ENCODE results near the gene TBX1. TPM values are rescaled to one million over a fixed set of nuclear protein-coding genes. Genes with fewer than 3 reads are reported as not detected.

The TBX1 gene
- polyA plus RNA-seq (0.10 TPM in 1 of 3 replicates, not detected in the others), polyA minus RNA-seq (not detected in 3 replicates)
- 0.17 TPM for polyA plus RNA-seq (2011; ENCODE audit: low read depth)
- not detected in 2 replicates for polyA plus RNA-seq (2011; cell fraction: cytosol; rRNA removed)
- 0.19 TPM in 1 of 2 replicates, not detected in the other for polyA plus RNA-seq (2011; cell fraction: nucleus; rRNA removed)
- polyA plus RNA-seq (2012; ENCODE audit: low replicate concordance), result 0.18 and 0.30 TPM in 2 replicates
- polyA minus RNA-seq (2011; cell fraction: cytosol; rRNA and poly(A)+ RNA removed), result not detected
- polyA minus RNA-seq (2011; cell fraction: nucleus; rRNA and poly(A)+ RNA removed), result not detected in 2 replicates

GRCh38 chr22:19760058-19760950, at the start of gene TBX1:
Gene TBX1 (plus strand): TSS chr22:19760778. CDS start chr22:19760844, 66 bp downstream.
- Histone ChIP-seq H4K20me1 (ENCODE audit: control insufficient read depth, extremely low read depth, insufficient read depth, low read length) (no peaks in the 10 kb centered on the region), H3K9me1 (ENCODE audit: control insufficient read depth, extremely low read depth, insufficient read depth, low read length) (no peaks in the 10 kb centered on the region), H3K9ac (ENCODE audit: control insufficient read depth, extremely low read depth, insufficient read depth, low read length) (no peak within 1 kb of the TSS), H2AFZ (ENCODE audit: control insufficient read depth, low read length) (no peak within 1 kb of the TSS), H3K4me3 (ENCODE audit: control insufficient read depth in 2 of 3, extremely low read depth in 1 of 3, insufficient read depth in 2 of 3, low read depth in 1 of 3, low read length in 3 of 3) (peak within 1 kb of the TSS in 1 of 3 experiments; percentile 4), H3K27me3 (ENCODE audit: control insufficient read depth, extremely low read depth, insufficient read depth, low read length) (peaks cover 42% of the 10 kb centered on the region), H3K4me1 (ENCODE audit: control insufficient read depth, extremely low read depth, insufficient read depth, low read length) (peaks cover 7% of the 10 kb centered on the region), H3K27ac (ENCODE audit: control insufficient read depth, insufficient read depth, low read length) (no peak within 1 kb of the TSS), H3K4me2 (ENCODE audit: control insufficient read depth, extremely low read depth, insufficient read depth, low read depth, low read length) (peak within 1 kb of the TSS; percentile 27), H3K36me3 (ENCODE audit: control insufficient read depth in 2 of 2, extremely low read depth in 1 of 2, insufficient read depth in 2 of 2, low read length in 2 of 2) (no peaks in the 10 kb centered on the region), H3K79me2 (ENCODE audit: control insufficient read depth, insufficient read depth, low read length) (no peaks in the 10 kb centered on the region), H3K9me3 (ENCODE audit: control insufficient read depth, low read depth, low read length) (no peaks in the 10 kb centered on the region)
- no peak for TF ChIP-seq EZH2 (IDR thresholded peaks at IDR 0.05; ENCODE audit: low read length)
- no peak for TF ChIP-seq CTCF (optimal IDR thresholded peaks at IDR 0.05 in 1 of 3, IDR thresholded peaks at IDR 0.05 in 1 of 3, conservative IDR thresholded peaks at IDR 0.05 in 1 of 3; ENCODE audit: extremely low read depth in 1 of 3, insufficient read depth in 2 of 3, low read length in 3 of 3)
- no peak for FAIRE-seq
- no peak for DNase-seq (ENCODE audit: low read depth, low spot score)
- dilution Hi-C loops (cut with MboI; ENCODE audit: extremely low pct_ligation_motif_present, low sequenced_read_pairs), result no loop called here

- Histone ChIP-seq H2AFZ (ENCODE audit: control insufficient read depth, low read length) (no peak overlapping the region), H3K36me3 (ENCODE audit: control insufficient read depth in 2 of 2, extremely low read depth in 1 of 2, insufficient read depth in 2 of 2, low read length in 2 of 2) (no peaks in the 10 kb centered on the region), H3K27ac (ENCODE audit: control insufficient read depth, insufficient read depth, low read length) (no peak overlapping the region), H3K27me3 (ENCODE audit: control insufficient read depth, extremely low read depth, insufficient read depth, low read length) (peaks cover 41% of the 10 kb centered on the region), H3K4me1 (ENCODE audit: control insufficient read depth, extremely low read depth, insufficient read depth, low read length) (peaks cover 8% of the 10 kb centered on the region), H3K4me3 (ENCODE audit: control insufficient read depth in 2 of 3, extremely low read depth in 1 of 3, insufficient read depth in 2 of 3, low read depth in 1 of 3, low read length in 3 of 3) (no peak overlapping the region), H3K79me2 (ENCODE audit: control insufficient read depth, insufficient read depth, low read length) (no peaks in the 10 kb centered on the region), H3K4me2 (ENCODE audit: control insufficient read depth, extremely low read depth, insufficient read depth, low read depth, low read length) (no peak overlapping the region), H4K20me1 (ENCODE audit: control insufficient read depth, extremely low read depth, insufficient read depth, low read length) (no peaks in the 10 kb centered on the region), H3K9me1 (ENCODE audit: control insufficient read depth, extremely low read depth, insufficient read depth, low read length) (no peaks in the 10 kb centered on the region), H3K9ac (ENCODE audit: control insufficient read depth, extremely low read depth, insufficient read depth, low read length) (no peak overlapping the region), H3K9me3 (ENCODE audit: control insufficient read depth, low read depth, low read length) (no peaks in the 10 kb centered on the region)
- TF ChIP-seq EZH2 (IDR thresholded peaks at IDR 0.05; ENCODE audit: low read length) (no peak), CTCF (optimal IDR thresholded peaks at IDR 0.05 in 1 of 3, IDR thresholded peaks at IDR 0.05 in 1 of 3, conservative IDR thresholded peaks at IDR 0.05 in 1 of 3; ENCODE audit: extremely low read depth in 1 of 3, insufficient read depth in 2 of 3, low read length in 3 of 3) (no peak)
- no peak for FAIRE-seq
- no peak for DNase-seq (ENCODE audit: low read depth, low spot score)
- dilution Hi-C loops (cut with MboI; ENCODE audit: extremely low pct_ligation_motif_present, low sequenced_read_pairs), result no loop called here
Observed at GRCh38 chr22:19713245-19713644, 47.3 kb upstream of the TBX1 start.

All from keratinocyte (primary cell).